ENCODE results near the gene PSKH1.
A peak's percentile ranks its signal among the peaks of the same experiment; 100 is the strongest.

The PSKH1 gene

DNA sequence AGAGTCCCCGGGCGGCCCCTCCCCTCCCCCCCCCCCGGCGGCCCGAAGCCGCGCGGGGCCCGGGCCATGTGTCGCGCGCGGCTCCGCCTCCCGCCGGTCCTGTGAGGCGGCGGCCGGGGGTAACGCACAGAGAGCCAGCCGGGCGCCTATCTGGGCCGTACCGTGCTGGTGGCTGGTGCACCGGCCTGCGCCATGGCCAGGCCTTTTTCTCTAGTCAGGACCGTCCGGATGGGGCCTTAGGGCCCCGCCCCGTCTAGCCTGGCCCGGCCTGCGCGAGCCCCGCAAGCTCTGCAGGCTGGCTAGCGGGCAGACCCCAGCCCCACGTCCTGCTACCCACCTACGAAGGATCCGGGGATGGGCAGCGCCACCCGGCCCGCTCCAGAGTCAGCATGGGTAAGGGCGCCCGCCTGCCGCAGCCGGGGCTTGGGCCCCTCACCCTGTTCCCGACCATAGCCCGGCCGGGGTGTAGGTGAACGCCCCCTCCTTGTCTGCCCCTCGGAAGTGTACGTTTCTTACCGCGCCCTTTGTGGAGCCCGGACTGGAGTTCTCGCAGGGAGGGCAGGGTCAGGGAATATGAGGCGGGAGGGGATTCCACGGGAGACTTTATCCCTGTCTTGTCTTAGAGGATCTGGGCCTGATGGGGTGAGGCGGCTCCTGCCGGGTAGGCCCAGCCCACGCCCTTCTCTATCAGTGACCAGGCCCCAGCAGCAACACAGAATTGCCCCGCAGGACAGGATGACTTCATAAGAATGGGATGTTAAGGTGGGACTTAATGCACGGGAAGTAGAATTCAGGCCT, 45.8 kb upstream of the PSKH1 start, which contains the start of gene CENPT:
Gene CENPT, minus strand, starts transcription at position 630 of the 798 bp plus-strand sequence. CDS start 13,834 bp downstream, outside the sequence.
- DNase-seq (ENCODE audit: low read depth), result peak; percentile 57
- TF ChIP-seq, protein P1, sequence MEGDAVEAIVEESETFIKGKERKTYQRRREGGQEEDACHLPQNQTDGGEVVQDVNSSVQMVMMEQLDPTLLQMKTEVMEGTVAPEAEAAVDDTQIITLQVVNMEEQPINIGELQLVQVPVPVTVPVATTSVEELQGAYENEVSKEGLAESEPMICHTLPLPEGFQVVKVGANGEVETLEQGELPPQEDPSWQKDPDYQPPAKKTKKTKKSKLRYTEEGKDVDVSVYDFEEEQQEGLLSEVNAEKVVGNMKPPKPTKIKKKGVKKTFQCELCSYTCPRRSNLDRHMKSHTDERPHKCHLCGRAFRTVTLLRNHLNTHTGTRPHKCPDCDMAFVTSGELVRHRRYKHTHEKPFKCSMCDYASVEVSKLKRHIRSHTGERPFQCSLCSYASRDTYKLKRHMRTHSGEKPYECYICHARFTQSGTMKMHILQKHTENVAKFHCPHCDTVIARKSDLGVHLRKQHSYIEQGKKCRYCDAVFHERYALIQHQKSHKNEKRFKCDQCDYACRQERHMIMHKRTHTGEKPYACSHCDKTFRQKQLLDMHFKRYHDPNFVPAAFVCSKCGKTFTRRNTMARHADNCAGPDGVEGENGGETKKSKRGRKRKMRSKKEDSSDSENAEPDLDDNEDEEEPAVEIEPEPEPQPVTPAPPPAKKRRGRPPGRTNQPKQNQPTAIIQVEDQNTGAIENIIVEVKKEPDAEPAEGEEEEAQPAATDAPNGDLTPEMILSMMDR (IDR thresholded peaks at IDR 0.05; ENCODE audit: low read length, missing control alignments), result no peak
- H3K4me3 ChIP-seq (replicated peaks; ENCODE audit: low read depth, low read length), result peak within 1 kb of the TSS; percentile 92

DNA sequence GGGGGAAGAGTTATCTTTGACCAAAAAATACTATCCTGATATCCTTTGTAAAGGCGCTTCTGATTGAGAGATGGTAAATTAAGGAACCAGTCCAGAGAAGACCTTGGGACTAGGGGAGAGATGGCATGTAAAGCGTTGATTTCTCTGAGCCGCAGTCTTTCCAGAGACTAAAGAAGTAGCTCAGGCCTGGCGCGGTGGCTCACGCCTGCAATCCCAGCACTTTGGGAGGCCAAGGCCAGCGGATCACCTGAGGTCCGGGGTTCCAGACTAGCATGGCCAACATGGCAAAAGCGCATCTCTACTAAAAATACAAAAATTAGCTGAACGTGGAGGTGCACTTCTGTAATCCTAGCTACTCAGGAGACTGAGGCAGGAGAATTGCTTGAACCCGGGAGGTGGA, 44.9 kb upstream of the PSKH1 start:
- peak overlapping the region; percentile 92 for H3K4me3 ChIP-seq (replicated peaks; ENCODE audit: low read depth, low read length)
- no peak for DNase-seq (ENCODE audit: low read depth)
- TF ChIP-seq, protein P1 (IDR thresholded peaks at IDR 0.05; ENCODE audit: low read length, missing control alignments), result no peak

DNA sequence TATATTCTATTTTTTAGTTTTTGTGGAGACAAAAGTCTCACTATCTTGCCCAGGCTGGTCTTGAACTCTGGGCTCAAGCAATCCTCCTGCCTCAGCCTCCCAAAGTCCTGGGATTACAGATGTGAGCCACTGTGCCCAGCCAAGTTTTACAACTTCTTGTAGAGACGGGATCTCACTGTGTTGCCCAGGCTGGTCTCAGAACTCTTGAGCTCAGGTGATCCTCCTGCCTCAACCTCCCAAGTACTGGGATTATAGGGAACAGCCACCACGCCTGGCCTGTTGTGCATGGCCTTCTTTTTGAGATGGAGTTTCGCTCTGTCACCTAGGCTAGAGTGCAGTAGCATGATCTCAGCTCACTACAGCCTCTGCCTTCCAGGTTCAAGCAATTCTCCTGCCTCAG, 39.4 kb upstream of the PSKH1 start:
- no peak for DNase-seq (ENCODE audit: low read depth)
- H3K4me3 ChIP-seq (replicated peaks; ENCODE audit: low read depth, low read length), result no peak overlapping the region
- TF ChIP-seq, protein P1 (IDR thresholded peaks at IDR 0.05; ENCODE audit: low read length, missing control alignments), result no peak

DNA sequence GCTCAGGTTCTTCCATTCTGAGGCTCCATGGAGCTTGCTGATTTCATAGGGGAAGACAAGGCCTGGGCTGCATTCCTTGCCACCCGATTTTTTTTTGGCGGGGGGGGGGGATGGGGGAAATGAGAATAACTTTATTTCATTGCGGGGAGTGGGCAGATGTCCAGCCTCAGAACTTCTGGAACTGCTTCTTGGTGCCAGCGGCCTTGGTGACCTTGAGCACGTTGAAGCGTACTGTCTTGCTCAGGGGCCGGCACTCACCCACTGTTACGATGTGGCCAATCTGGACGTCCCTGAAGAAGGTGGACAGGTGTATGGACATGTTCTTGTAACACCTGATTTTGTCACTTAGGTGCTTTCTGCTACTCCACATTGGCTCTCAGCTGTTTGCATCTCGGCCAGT, 37.3 kb upstream of the PSKH1 start:
- DNase-seq (ENCODE audit: low read depth), result no peak
- TF ChIP-seq, protein P1 (IDR thresholded peaks at IDR 0.05; ENCODE audit: low read length, missing control alignments), result no peak
- no peak overlapping the region for H3K4me3 ChIP-seq (replicated peaks; ENCODE audit: low read depth, low read length)

DNA sequence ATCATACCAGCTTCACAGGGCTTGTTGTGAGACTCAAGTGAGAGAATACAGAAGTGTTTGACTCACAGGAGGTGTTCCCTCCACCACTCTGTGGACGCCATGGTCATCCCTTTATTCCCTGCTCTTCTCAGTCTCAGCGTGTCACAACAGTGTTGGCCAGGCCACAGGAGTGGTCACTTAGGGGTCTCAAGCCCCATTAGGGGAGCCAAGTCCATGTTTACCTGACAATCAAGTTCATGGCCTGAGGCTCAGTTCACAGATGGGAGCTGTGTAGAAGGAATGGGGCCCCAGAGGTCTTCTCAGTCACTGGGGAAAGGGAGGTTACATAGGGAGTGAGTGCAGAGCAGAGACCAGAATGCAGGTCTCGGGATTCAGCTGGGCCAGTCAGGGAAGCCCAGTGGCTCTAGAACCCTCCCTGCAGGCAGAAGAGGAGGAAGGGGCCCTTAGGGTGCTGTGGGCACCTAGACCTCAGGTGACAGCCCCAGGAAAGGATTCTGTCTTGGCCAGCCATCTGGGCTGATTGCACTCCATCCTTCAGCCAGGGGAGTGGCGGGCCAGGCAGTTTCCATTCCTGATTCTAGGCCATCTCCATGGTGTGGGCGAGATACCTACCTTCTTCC, 36.0 kb upstream of the PSKH1 start:
- DNase-seq (ENCODE audit: low read depth), result no peak
- TF ChIP-seq, protein P1 (IDR thresholded peaks at IDR 0.05; ENCODE audit: low read length, missing control alignments), result no peak
- no peak overlapping the region for H3K4me3 ChIP-seq (replicated peaks; ENCODE audit: low read depth, low read length)

DNA sequence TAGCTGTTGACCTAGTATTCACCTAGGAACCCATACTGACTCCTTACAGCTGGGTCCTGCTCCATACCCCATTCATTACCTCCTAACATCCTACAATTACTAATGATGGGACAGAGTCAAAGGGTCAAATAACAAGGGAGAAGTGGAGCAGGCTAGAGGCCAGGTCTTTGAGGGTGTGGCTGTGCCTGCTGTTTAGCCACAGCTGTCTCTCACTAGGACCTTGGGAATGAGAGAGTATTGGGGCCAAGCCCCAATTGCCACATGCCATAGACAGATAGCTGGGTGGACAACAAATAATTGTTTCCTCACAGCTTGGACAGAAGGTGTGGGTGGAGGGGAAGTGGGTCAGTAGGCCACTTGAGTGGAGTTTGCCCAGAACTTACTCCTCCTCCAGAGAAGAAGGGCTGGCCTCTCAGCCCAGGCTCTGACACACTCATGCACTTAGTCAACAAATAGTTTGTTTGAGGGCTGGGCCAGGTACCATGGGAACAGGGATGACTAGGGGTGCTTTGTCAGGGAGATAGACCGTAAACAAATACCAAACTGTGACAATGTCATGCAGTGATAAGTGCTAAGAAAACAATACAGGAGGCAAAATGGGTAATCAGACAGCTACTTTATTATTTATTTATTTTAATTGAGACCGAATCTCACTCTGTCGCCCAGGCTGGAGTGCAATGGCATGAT, 35.4 kb upstream of the PSKH1 start:
- peak; percentile 96 for DNase-seq (ENCODE audit: low read depth)
- TF ChIP-seq, protein P1 (IDR thresholded peaks at IDR 0.05; ENCODE audit: low read length, missing control alignments), result no peak
- H3K4me3 ChIP-seq (replicated peaks; ENCODE audit: low read depth, low read length), result no peak overlapping the region

Measured in fibroblast of pulmonary artery (primary cell).